ENCODE measurements around the gene PDE6C. TPM values are rescaled to one million over a fixed set of nuclear protein-coding genes. Genes with fewer than 3 reads are reported as not detected.

PDE6C gene
- total RNA-seq, 2 donors from 2014 or later, result not detected

DNA sequence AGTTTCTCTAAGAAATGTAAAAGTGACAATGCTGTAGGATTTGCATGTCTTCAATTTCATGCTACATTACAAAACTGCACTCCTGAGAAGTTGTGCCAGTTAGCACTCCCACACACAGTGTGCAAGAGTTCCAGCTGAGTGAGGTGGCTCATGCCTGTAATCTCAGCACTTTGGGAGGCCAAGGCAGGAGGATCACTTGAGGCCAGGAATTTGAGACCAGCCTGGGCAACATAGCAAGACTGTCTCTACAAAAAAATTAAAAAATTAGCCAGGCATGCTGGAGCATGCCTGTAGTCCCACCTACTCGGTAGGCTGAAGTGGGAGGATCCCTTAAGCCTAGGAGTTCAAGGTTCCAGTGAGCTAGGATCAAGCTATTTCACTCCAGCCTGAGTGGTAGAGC, 45.4 kb downstream of the PDE6C start:
- TF ChIP-seq, protein P1, sequence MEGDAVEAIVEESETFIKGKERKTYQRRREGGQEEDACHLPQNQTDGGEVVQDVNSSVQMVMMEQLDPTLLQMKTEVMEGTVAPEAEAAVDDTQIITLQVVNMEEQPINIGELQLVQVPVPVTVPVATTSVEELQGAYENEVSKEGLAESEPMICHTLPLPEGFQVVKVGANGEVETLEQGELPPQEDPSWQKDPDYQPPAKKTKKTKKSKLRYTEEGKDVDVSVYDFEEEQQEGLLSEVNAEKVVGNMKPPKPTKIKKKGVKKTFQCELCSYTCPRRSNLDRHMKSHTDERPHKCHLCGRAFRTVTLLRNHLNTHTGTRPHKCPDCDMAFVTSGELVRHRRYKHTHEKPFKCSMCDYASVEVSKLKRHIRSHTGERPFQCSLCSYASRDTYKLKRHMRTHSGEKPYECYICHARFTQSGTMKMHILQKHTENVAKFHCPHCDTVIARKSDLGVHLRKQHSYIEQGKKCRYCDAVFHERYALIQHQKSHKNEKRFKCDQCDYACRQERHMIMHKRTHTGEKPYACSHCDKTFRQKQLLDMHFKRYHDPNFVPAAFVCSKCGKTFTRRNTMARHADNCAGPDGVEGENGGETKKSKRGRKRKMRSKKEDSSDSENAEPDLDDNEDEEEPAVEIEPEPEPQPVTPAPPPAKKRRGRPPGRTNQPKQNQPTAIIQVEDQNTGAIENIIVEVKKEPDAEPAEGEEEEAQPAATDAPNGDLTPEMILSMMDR (IDR thresholded peaks at IDR 0.05), result no peak
- H3K4me3 ChIP-seq, result no peak overlapping the region
- no peaks in the 10 kb centered on the region for H3K27me3 ChIP-seq
- no peak for DNase-seq (ENCODE audit: low spot score)
- no peaks in the 10 kb centered on the region for H3K4me1 ChIP-seq
- H3K36me3 ChIP-seq, result peaks cover 5% of the 10 kb centered on the region
- H3K9me3 ChIP-seq, result no peaks in the 10 kb centered on the region
- H3K27ac ChIP-seq, result no peak overlapping the region

- no peak overlapping the region for H3K4me3 ChIP-seq
- DNase-seq (ENCODE audit: low spot score), result no peak
These were observed 53.7 kb downstream of the PDE6C start for GRCh38 chr10:93666030-93666429.

GRCh38 chr10:93667795-93668194, 55.5 kb downstream of the PDE6C start:
- Histone ChIP-seq H3K4me3 (no peak overlapping the region), H3K9me3 (no peaks in the 10 kb centered on the region), H3K36me3 (peaks cover 48% of the 10 kb centered on the region), H3K27ac (no peak overlapping the region), H3K27me3 (no peaks in the 10 kb centered on the region), H3K4me1 (no peaks in the 10 kb centered on the region)
- DNase-seq (ENCODE audit: low spot score), result no peak
- TF ChIP-seq, protein P1 (IDR thresholded peaks at IDR 0.05), result no peak

More at GRCh38 chr10:93666030-93666429, 53.7 kb downstream of the PDE6C start:
- H3K4me1 ChIP-seq, result no peaks in the 10 kb centered on the region
- H3K9me3 ChIP-seq, result no peaks in the 10 kb centered on the region
- no peaks in the 10 kb centered on the region for H3K27me3 ChIP-seq
- TF ChIP-seq, protein P1 (IDR thresholded peaks at IDR 0.05), result no peak
- H3K36me3 ChIP-seq, result peaks cover 47% of the 10 kb centered on the region
- H3K27ac ChIP-seq, result no peak overlapping the region

- Histone ChIP-seq H3K4me1 (no peaks in the 10 kb centered on the region), H3K9me3 (no peaks in the 10 kb centered on the region), H3K36me3 (peaks cover 62% of the 10 kb centered on the region), H3K27ac (no peak overlapping the region), H3K4me3 (no peak overlapping the region), H3K27me3 (no peaks in the 10 kb centered on the region)
- TF ChIP-seq, protein P1 (IDR thresholded peaks at IDR 0.05), result no peak
- DNase-seq (ENCODE audit: low spot score), result no peak
These were observed 58.0 kb downstream of the PDE6C start for GRCh38 chr10:93670372-93670771.

- TF ChIP-seq, protein P1 (IDR thresholded peaks at IDR 0.05), result no peak
- Histone ChIP-seq H3K36me3 (peaks cover 56% of the 10 kb centered on the region), H3K4me3 (no peak overlapping the region), H3K27ac (no peak overlapping the region), H3K4me1 (no peaks in the 10 kb centered on the region), H3K27me3 (no peaks in the 10 kb centered on the region), H3K9me3 (no peaks in the 10 kb centered on the region)
- DNase-seq (ENCODE audit: low spot score), result no peak
These were observed 58.7 kb downstream of the PDE6C start for GRCh38 chr10:93671042-93671441.

DNA sequence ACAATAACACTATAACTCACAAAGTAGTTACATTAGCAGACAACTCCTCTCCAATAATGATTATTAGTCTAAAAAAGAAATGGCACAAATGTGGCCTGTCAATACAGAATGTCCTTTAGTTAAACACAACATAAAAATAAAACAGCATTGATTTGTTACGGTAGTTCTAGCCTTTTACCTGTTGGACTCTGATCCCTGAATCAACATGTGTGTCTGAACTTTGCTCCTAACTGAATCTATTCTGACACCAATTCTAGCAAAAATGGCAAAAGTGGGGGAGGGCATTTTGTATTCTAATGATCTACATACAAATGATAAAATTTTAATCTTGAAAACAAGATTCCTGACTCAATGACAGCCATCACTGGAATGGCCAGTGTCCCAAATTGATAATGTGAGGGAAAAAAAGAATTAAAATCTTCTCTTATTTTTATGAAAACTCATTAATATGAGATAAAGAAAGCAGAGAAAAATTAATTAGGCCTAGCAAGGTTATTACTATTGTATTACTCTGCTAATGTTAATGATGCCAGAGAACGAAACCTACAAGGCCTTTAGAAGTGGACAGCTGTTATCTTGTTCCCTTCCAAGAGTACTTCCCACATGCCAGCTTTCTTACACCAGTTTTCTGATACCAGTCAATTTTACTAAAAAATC, 59.8 kb downstream of the PDE6C start:
- H3K4me1 ChIP-seq, result no peaks in the 10 kb centered on the region
- TF ChIP-seq, protein P1 (IDR thresholded peaks at IDR 0.05), result no peak
- H3K27me3 ChIP-seq, result no peaks in the 10 kb centered on the region
- H3K36me3 ChIP-seq, result peaks cover 53% of the 10 kb centered on the region
- no peaks in the 10 kb centered on the region for H3K9me3 ChIP-seq
- H3K4me3 ChIP-seq, result no peak overlapping the region
- no peak overlapping the region for H3K27ac ChIP-seq
- DNase-seq (ENCODE audit: low spot score), result no peak

Measured in right atrium auricular region (tissue), 2 donors.